T-helper 9 cell (primary cell): ENCODE data around the gene IRF2.

Experiments
- DNase-seq: peaks from one replicate; pipeline ENCODE4 v3.0.0-alpha.2; 2020

The IRF2 gene

GRCh38 chr4:184473499-184474262, 669 bp downstream of the IRF2 start:
- DNase-seq, result peak; percentile 24

GRCh38 chr4:184472614-184473498, 1.5 kb downstream of the IRF2 start:
- DNase-seq, result peak; percentile 49

GRCh38 chr4:184471881-184472613, 2.3 kb downstream of the IRF2 start:
- DNase-seq, result no peak

- DNase-seq, result no peak
These were observed 3.6 kb downstream of the IRF2 start for GRCh38 chr4:184470785-184471110.

GRCh38 chr4:184466634-184467033, 7.7 kb downstream of the IRF2 start:
- no peak for DNase-seq

GRCh38 chr4:184464759-184465454, 9.4 kb downstream of the IRF2 start:
- no peak for DNase-seq

GRCh38 chr4:184463856-184464255, 10.5 kb downstream of the IRF2 start:
- no peak for DNase-seq

GRCh38 chr4:184463158-184463557, 11.2 kb downstream of the IRF2 start:
- DNase-seq, result no peak

- DNase-seq, result no peak
These were observed 11.6 kb downstream of the IRF2 start for GRCh38 chr4:184462724-184463123.

- DNase-seq, result no peak
These were observed 12.5 kb downstream of the IRF2 start for GRCh38 chr4:184461711-184462441.

GRCh38 chr4:184460499-184461285, 13.7 kb downstream of the IRF2 start:
- no peak for DNase-seq

GRCh38 chr4:184459413-184459812, 14.9 kb downstream of the IRF2 start:
- DNase-seq, result no peak

- no peak for DNase-seq
These were observed 16.7 kb downstream of the IRF2 start for GRCh38 chr4:184457535-184458249.

GRCh38 chr4:184456337-184456736, 18.0 kb downstream of the IRF2 start:
- DNase-seq, result no peak

GRCh38 chr4:184455299-184455698, 19.1 kb downstream of the IRF2 start:
- no peak for DNase-seq

GRCh38 chr4:184453365-184454160, 20.8 kb downstream of the IRF2 start:
- DNase-seq, result no peak

GRCh38 chr4:184452740-184453139, 21.6 kb downstream of the IRF2 start:
- DNase-seq, result no peak

GRCh38 chr4:184451726-184452125, 22.6 kb downstream of the IRF2 start:
- DNase-seq, result no peak

GRCh38 chr4:184450743-184451535, 23.4 kb downstream of the IRF2 start:
- no peak for DNase-seq
